H1 (cell line): ENCODE measurements around the gene AUH. TPM values are rescaled to one million over a fixed set of nuclear protein-coding genes. Genes with fewer than 3 reads are reported as not detected.

ENCODE experiments used
- CTCF ChIA-PET: fragments of 300-600 bp; sonication (Branson Sonifier 250); formaldehyde crosslinking; loops from one replicate; lab custom pipeline; 2021; ENCODE audit not compliant: partially characterized antibody; lab: Charles Lee
- POLR2A ChIA-PET: fragments of 300-600 bp; sonication (Branson Sonifier 250); formaldehyde crosslinking; loops from one replicate; lab custom pipeline; 2021; ENCODE audit warnings: inconsistent platforms; ENCODE audit not compliant: partially characterized antibody; lab: Charles Lee
- DNase-seq, 2 experiments: peaks; one replicate each; pipeline versions ENCODE4 v3.0.0 to v3.0.0-alpha.2; 2010 to 2022; ENCODE audit warnings: low spot score in 2 of 2, low read depth in 1 of 2, mixed read lengths in 1 of 2
- FAIRE-seq: peaks from 2 replicates; lab custom pipeline; 2011; peaks lifted over from hg19 to GRCh38; lab: Jason Lieb, UNC
- H2AFZ ChIP-seq: 2 replicates; pipeline ENCODE4 v1.8.1; 2012; ENCODE audit warnings: low read length, inconsistent platforms
- H2AK5ac ChIP-seq: 2 replicates; pipeline ENCODE4 v1.6.1; 2013; ENCODE audit warnings: low read depth, low read length
- H2BK120ac ChIP-seq: replicated peaks from 2 replicates; pipeline ENCODE3; 2013; ENCODE audit warnings: low read depth, low read length, inconsistent platforms
- H2BK12ac ChIP-seq: 2 replicates; pipeline ENCODE4 v1.6.1; 2013; ENCODE audit warnings: low read depth, low read length
- H2BK15ac ChIP-seq: 2 replicates; pipeline ENCODE4 v1.6.1; 2013; ENCODE audit warnings: low read length
- H2BK20ac ChIP-seq: 2 replicates; pipeline ENCODE4 v1.6.1; 2013; ENCODE audit warnings: low read length
- H2BK5ac ChIP-seq: 2 replicates; pipeline ENCODE4 v1.6.1; 2013; ENCODE audit warnings: low read depth, low read length
- H3K14ac ChIP-seq: 2 replicates; pipeline ENCODE4 v1.6.1; 2013; ENCODE audit warnings: inconsistent platforms; ENCODE audit not compliant: insufficient read length
- H3K18ac ChIP-seq: 2 replicates; pipeline ENCODE4 v1.6.1; 2013; ENCODE audit warnings: low read length; ENCODE audit errors: extremely low read depth
- H3K23ac ChIP-seq: 2 replicates; pipeline ENCODE4 v1.6.1; 2013; ENCODE audit warnings: inconsistent platforms; ENCODE audit not compliant: insufficient read length
- H3K23me2 ChIP-seq: 2 replicates; pipeline ENCODE4 v1.6.1; 2013; ENCODE audit warnings: low read depth, low read length
- H3K27ac ChIP-seq: 2 replicates; pipeline ENCODE4 v1.6.1; 2011; ENCODE audit warnings: low read depth, low read length, inconsistent platforms
- H3K27me3 ChIP-seq, 4 experiments: replicated peaks in 1 of 4; 1 replicate in 1 of 4; 2 replicates in 3 of 4; pipeline versions ENCODE4 v1.6.1 to v1.8.1; 2011 to 2013; ENCODE audit warnings: low read length in 3 of 4, mild to moderate bottlenecking in 3 of 4, inconsistent platforms in 2 of 4, mixed read lengths in 2 of 4, moderate library complexity in 1 of 4; ENCODE audit not compliant: control insufficient read depth in 3 of 4, insufficient read depth in 3 of 4; ENCODE audit errors: extremely low read depth in 1 of 4
- H3K36me3 ChIP-seq, 4 experiments: 2 replicates each; pipeline versions ENCODE4 v1.6.1 to v1.8.1; 2011 to 2013; ENCODE audit warnings: mild to moderate bottlenecking in 4 of 4, low read length in 3 of 4, moderate library complexity in 2 of 4, control low read depth in 1 of 4, inconsistent platforms in 1 of 4; ENCODE audit not compliant: insufficient read depth in 4 of 4, control insufficient read depth in 2 of 4
- H3K4ac ChIP-seq: replicated peaks from 2 replicates; pipeline ENCODE3; 2013; ENCODE audit warnings: low read length, low read depth, mixed read lengths, inconsistent platforms; ENCODE audit not compliant: insufficient read length
- H3K4me1 ChIP-seq, 4 experiments: replicated peaks in 1 of 4; 1 replicate in 1 of 4; 2 replicates in 3 of 4; pipeline versions ENCODE4 v1.6.1 to v1.8.1; 2011 to 2013; ENCODE audit warnings: low read length in 3 of 4, inconsistent platforms in 2 of 4, mixed read lengths in 1 of 4; ENCODE audit not compliant: insufficient read depth in 4 of 4, control insufficient read depth in 3 of 4
- H3K4me2 ChIP-seq, 2 experiments: 2 replicates each; pipeline versions ENCODE4 v1.6.1 to v1.8.1; 2011 to 2013; ENCODE audit warnings: low read depth in 2 of 2, low read length in 2 of 2, control low read depth in 1 of 2, inconsistent platforms in 1 of 2, mild to moderate bottlenecking in 1 of 2; ENCODE audit not compliant: insufficient read depth in 1 of 2
- H3K4me3 ChIP-seq, 4 experiments: fragments of 200-600, 300-600 bp in 1 of 4; sonication (generic), shearing (Covaris generic), sonication (Bioruptor Twin) in 1 of 4; 2 replicates each; pipeline versions ENCODE4 v1.5.1 to v1.8.1; 2011 to 2016; ENCODE audit warnings: low read length in 4 of 4, low read depth in 3 of 4, control low read depth in 2 of 4, inconsistent platforms in 2 of 4, mild to moderate bottlenecking in 2 of 4, mixed read lengths in 1 of 4, moderate library complexity in 1 of 4; ENCODE audit not compliant: insufficient read depth in 2 of 4; ENCODE audit errors: extremely low read depth in 1 of 4
- H3K56ac ChIP-seq: replicated peaks from 2 replicates; pipeline ENCODE3; 2013; ENCODE audit warnings: low read depth, mild to moderate bottlenecking, mixed read lengths, low read length, inconsistent platforms; ENCODE audit not compliant: insufficient read length
- H3K79me1 ChIP-seq: 2 replicates; pipeline ENCODE4 v1.6.1; 2013; ENCODE audit warnings: low read depth, low read length, control low read depth
- H3K79me2 ChIP-seq, 2 experiments: 2 replicates each; pipeline versions ENCODE4 v1.6.1 to v1.8.1; 2012 to 2013; ENCODE audit warnings: low read length in 2 of 2, mild to moderate bottlenecking in 2 of 2, inconsistent platforms in 1 of 2; ENCODE audit not compliant: insufficient read depth in 2 of 2, control insufficient read depth in 1 of 2
- H3K9ac ChIP-seq, 4 experiments: replicated peaks in 1 of 4; 1 replicate in 1 of 4; 2 replicates in 3 of 4; pipeline versions ENCODE4 v1.6.1 to v1.8.1; 2011 to 2013; ENCODE audit warnings: low read depth in 3 of 4, low read length in 3 of 4, control low read depth in 2 of 4, mild to moderate bottlenecking in 2 of 4, moderate library complexity in 2 of 4, inconsistent platforms in 1 of 4; ENCODE audit errors: extremely low read depth in 1 of 4
- H3K9me3 ChIP-seq, 2 experiments: 2 replicates each; pipeline versions ENCODE4 v1.6.1 to v1.8.1; 2012 to 2013; ENCODE audit warnings: mild to moderate bottlenecking in 2 of 2, moderate library complexity in 2 of 2, control low read depth in 1 of 2, inconsistent platforms in 1 of 2, low read depth in 1 of 2, low read length in 1 of 2, mixed read lengths in 1 of 2; ENCODE audit not compliant: insufficient read depth in 2 of 2
- H4K20me1 ChIP-seq, 2 experiments: replicated peaks in 1 of 2; 2 replicates each; pipeline versions ENCODE3 to v1.8.1; 2011 to 2013; ENCODE audit warnings: inconsistent platforms in 2 of 2, low read length in 2 of 2, mild to moderate bottlenecking in 1 of 2; ENCODE audit not compliant: insufficient read depth in 2 of 2, control insufficient read depth in 1 of 2
- H4K5ac ChIP-seq: 2 replicates; pipeline ENCODE4 v1.6.1; 2013; ENCODE audit warnings: low read length, low read depth, mixed read lengths, inconsistent platforms; ENCODE audit not compliant: insufficient read length
- H4K8ac ChIP-seq: 2 replicates; pipeline ENCODE4 v1.8.0; 2013; ENCODE audit warnings: mild to moderate bottlenecking, moderate library complexity, low read length, inconsistent platforms; ENCODE audit not compliant: insufficient read depth; ENCODE audit errors: extremely low read depth
- H4K91ac ChIP-seq: replicated peaks from 2 replicates; pipeline ENCODE3; 2013; ENCODE audit warnings: low read length, mixed read lengths, inconsistent platforms; ENCODE audit not compliant: insufficient read length
- EP300 ChIP-seq, 2 experiments: IDR thresholded peaks; 1 replicate in 1 of 2; 2 replicates in 1 of 2; pipeline ENCODE4 v1.6.1; 2011 to 2012; ENCODE audit warnings: low read depth in 2 of 2, low read length in 2 of 2, mild to moderate bottlenecking in 2 of 2, borderline replicate concordance in 1 of 2, inconsistent platforms in 1 of 2, moderate library complexity in 1 of 2
- EZH2 ChIP-seq: fragments of 200-600 bp; sonication (generic); IDR thresholded peaks from 2 replicates; pipeline ENCODE4 v1.7.1; 2012; ENCODE audit warnings: low read depth, mild to moderate bottlenecking, moderate library complexity, low read length, inconsistent platforms; ENCODE audit not compliant: severe bottlenecking
- GTF2F1 ChIP-seq: IDR thresholded peaks from 2 replicates; pipeline ENCODE4 v1.6.1; 2012; ENCODE audit warnings: low read depth, low read length, improper control_type of control experiment, borderline replicate concordance
- JUND ChIP-seq: IDR thresholded peaks from 2 replicates; pipeline ENCODE4 v1.6.1; 2011; ENCODE audit warnings: mild to moderate bottlenecking, improper control_type of control experiment, low read length
- KDM4A ChIP-seq: IDR thresholded peaks from one replicate; pipeline ENCODE4 v1.7.1; 2012; ENCODE audit warnings: low read depth, mild to moderate bottlenecking, moderate library complexity, low read length, inconsistent platforms; ENCODE audit not compliant: severe bottlenecking
- NRF1 ChIP-seq: IDR thresholded peaks from 2 replicates; pipeline ENCODE4 v1.6.1; 2011; ENCODE audit warnings: mild to moderate bottlenecking, low read depth, low read length, improper control_type of control experiment
- WGBS, 2 experiments: shearing (Covaris generic) in 1 of 2; methylation state at CpG; one replicate each; pipeline versions ENCODE4 v1.1.6 to v1.1.7; 2013 to 2015; ENCODE audit warnings: low lambda C conversion rate in 2 of 2, mixed read lengths in 2 of 2, inconsistent platforms in 1 of 2, low coverage in 1 of 2, missing lambda C conversion rate in 1 of 2; ENCODE audit not compliant: insufficient replicate concordance in 2 of 2, insufficient coverage in 1 of 2, insufficient read length in 1 of 2; ENCODE audit errors: extremely low coverage in 1 of 2, missing lambda C conversion rate in 1 of 2; 5-methylcytosine and 5-hydroxymethylcytosine counted together
- polyA plus RNA-seq, 7 experiments: library from polyadenylated mRNA; depleted of rRNA in 3 of 7; stranded (reverse) in 5 of 7; unstranded in 2 of 7; fragments of >200 nt in 5 of 7; fragments of 200-250 nt in 2 of 7; gene quantifications; 1 replicate in 5 of 7; 2 replicates in 1 of 7; 4 replicates in 1 of 7; pipeline versions ENCODE4 v1.2.1 to v1.2.3, GENCODE V29; 2011 to 2013; ENCODE audit warnings: missing spikeins in 2 of 7, mixed read lengths in 2 of 7
- total RNA-seq: library from RNA; stranded (reverse); fragmentation: NEBNext Ultra II Directional; extraction: Animal tissue kit (Norgen Biotek cat#: 25700); gene quantifications from 2 replicates; pipeline ENCODE4 v1.2.1, GENCODE V29; 2021
- TF ChIP-seq, protein P1 (sequence below): IDR thresholded peaks from 2 replicates; pipeline ENCODE4 v1.6.1; 2012; ENCODE audit warnings: inconsistent platforms

Gene AUH
- total and polyA plus RNA-seq, 2 of the 8 experiments (the other 6 are each of a cell fraction or from before 2014, with no cell fraction given): 5.8 to 21.9 TPM

DNA sequence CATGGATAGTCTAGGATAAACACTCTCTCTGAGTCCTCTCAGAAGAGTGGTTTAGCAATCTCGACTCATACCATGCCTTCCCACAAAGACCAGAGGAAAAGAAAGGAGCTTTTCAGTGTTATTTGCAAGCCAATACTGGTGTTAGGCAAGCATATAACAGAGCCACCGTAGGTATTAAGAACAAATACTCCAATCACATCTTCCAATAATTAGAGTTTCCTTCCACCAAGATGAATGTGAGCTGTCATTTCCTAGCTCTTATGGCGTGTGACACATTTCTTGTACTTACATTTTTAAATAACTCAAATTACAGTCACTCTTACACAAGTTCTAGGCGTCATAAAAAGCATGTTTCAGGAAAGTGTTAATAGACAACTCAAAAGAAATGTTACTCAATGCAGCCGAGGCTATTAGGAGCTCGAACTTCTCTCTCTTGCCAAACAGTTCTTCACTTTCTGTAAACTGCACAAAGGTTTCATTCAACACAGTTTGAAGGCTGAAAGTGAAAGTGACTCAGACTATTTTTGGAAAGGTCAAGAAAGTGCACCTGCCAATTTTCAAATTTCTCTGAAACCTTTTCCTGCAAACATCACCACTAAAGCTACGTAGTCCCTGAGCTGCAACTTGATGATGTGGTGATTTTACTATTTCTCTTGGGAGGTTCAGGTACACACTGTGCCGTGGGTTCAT is 153.8 kb downstream of the AUH start:
- Histone ChIP-seq H3K23ac (no peak overlapping the region), H3K36me3 (0 out of 8 replicates have a peak, but pooled peaks cover 0 to 2% (median 0%) of the 10 kb centered on the region in 4 experiments), H3K4me2 (no peak overlapping the region), H3K14ac (no peak overlapping the region), H2AK5ac (no peak overlapping the region), H3K4me1 (no peaks in the 10 kb centered on the region), H2BK20ac (no peak overlapping the region), H4K20me1 (no peaks in the 10 kb centered on the region), H3K79me2 (no peaks in the 10 kb centered on the region), H3K4ac (no peak overlapping the region), H3K79me1 (no peaks in the 10 kb centered on the region), H2BK15ac (no peak overlapping the region), H2BK12ac (no peak overlapping the region), H3K23me2 (no peaks in the 10 kb centered on the region), H2BK5ac (no peak overlapping the region), H3K27me3 (no peaks in the 10 kb centered on the region), H4K8ac (no peak overlapping the region), H3K18ac (no peak overlapping the region), H3K4me3 (no peak overlapping the region), H4K5ac (no peak overlapping the region), H3K9me3 (no peaks in the 10 kb centered on the region), H2BK120ac (no peak overlapping the region), H4K91ac (no peak overlapping the region), H3K56ac (no peak overlapping the region), H3K27ac (no peak overlapping the region), H3K9ac (no peak overlapping the region), H2AFZ (no peak overlapping the region)
- FAIRE-seq (no peak), DNase-seq (no peak)
- POLR2A ChIA-PET: no interaction called here
- WGBS, 2 experiments: 90% methylated on average over 8 of the region's 8 CpGs; no CpG with 5 or more reads in 1 of the 2 experiments
- CTCF ChIA-PET: no interaction called here
- TF ChIP-seq EZH2: no peak
- TF ChIP-seq NRF1: no peak
- TF ChIP-seq GTF2F1: no peak
- TF ChIP-seq KDM4A: no peak
- no peak for TF ChIP-seq EP300 (IDR thresholded peaks at IDR 0.05; ENCODE audit: borderline replicate concordance in 1 of 2, low read depth in 2 of 2, low read length in 2 of 2)
- no peak for TF ChIP-seq JUND
- TF ChIP-seq, protein P1, sequence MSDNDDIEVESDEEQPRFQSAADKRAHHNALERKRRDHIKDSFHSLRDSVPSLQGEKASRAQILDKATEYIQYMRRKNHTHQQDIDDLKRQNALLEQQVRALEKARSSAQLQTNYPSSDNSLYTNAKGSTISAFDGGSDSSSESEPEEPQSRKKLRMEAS: no peak
